Fibroblast of skin of scalp (primary cell): ENCODE data around the gene TRIM7.

Source experiments
- DNase-seq: peaks from one replicate; pipeline ENCODE4 v3.0.0-alpha.2; 2013

TRIM7 gene

GRCh38 chr5:181170996-181171395 lies 34.0 kb downstream of the TRIM7 start:
- DNase-seq = peak; percentile 18

- DNase-seq = no peak
These were observed 34.7 kb downstream of the TRIM7 start for GRCh38 chr5:181170237-181170825.

GRCh38 chr5:181169459-181170236 lies 35.3 kb downstream of the TRIM7 start:
- DNase-seq = peak; percentile 79

GRCh38 chr5:181168595-181169118 lies 36.3 kb downstream of the TRIM7 start:
- no peak for DNase-seq

- peak; percentile 12 for DNase-seq
These were observed 37.0 kb downstream of the TRIM7 start for GRCh38 chr5:181167814-181168488.

GRCh38 chr5:181166812-181167733 lies 37.9 kb downstream of the TRIM7 start:
- DNase-seq = peak; percentile 15

GRCh38 chr5:181164076-181164952 lies 40.7 kb downstream of the TRIM7 start:
- DNase-seq = peak; percentile 65

- no peak for DNase-seq
These were observed 41.4 kb downstream of the TRIM7 start for GRCh38 chr5:181163487-181164075.

- no peak for DNase-seq
These were observed 43.3 kb downstream of the TRIM7 start for GRCh38 chr5:181161534-181162175.

GRCh38 chr5:181160755-181161533 lies 44.1 kb downstream of the TRIM7 start:
- DNase-seq = peak; percentile 71

GRCh38 chr5:181160152-181160754 lies 44.7 kb downstream of the TRIM7 start:
- peak; percentile 46 for DNase-seq

- peak; percentile 79 for DNase-seq
These were observed 45.5 kb downstream of the TRIM7 start for GRCh38 chr5:181159286-181160151.

GRCh38 chr5:181158869-181159268 lies 46.1 kb downstream of the TRIM7 start:
- DNase-seq = no peak

GRCh38 chr5:181156758-181157157 lies 48.2 kb downstream of the TRIM7 start:
- no peak for DNase-seq

- DNase-seq = no peak
These were observed 51.2 kb downstream of the TRIM7 start for GRCh38 chr5:181153814-181154213.

GRCh38 chr5:181152406-181152805 lies 52.6 kb downstream of the TRIM7 start:
- DNase-seq = no peak

- no peak for DNase-seq
These were observed 53.9 kb downstream of the TRIM7 start for GRCh38 chr5:181151146-181151545.
